Small intestine (tissue), 7 donors: ENCODE data around the gene FBXO27. TPM values are rescaled to one million over a fixed set of nuclear protein-coding genes. Genes with fewer than 3 reads are reported as not detected.
A peak's percentile ranks its signal among the peaks of the same experiment; 100 is the strongest.

Experiments
- DNase-seq, 2 donors: peaks; one replicate each; pipeline versions ENCODE4 v3.0.0 to v3.0.0-alpha.2; 2013
- FAIRE-seq: peaks from 2 replicates; lab custom pipeline; 2012; peaks lifted over from hg19 to GRCh38; lab: Jason Lieb, UNC
- H3K27ac ChIP-seq, 3 donors: one replicate each; pipeline ENCODE4 v1.5.1; 2013; ENCODE audit warnings: low read length in 2 of 3, mild to moderate bottlenecking in 2 of 3, control low read depth in 1 of 3, inconsistent platforms in 1 of 3, low read depth in 1 of 3, moderate library complexity in 1 of 3
- H3K27me3 ChIP-seq, 3 donors: one replicate each; pipeline ENCODE4 v1.6.1; 2013; ENCODE audit warnings: low read length in 3 of 3, inconsistent platforms in 1 of 3; ENCODE audit not compliant: control insufficient read depth in 3 of 3, insufficient read depth in 3 of 3
- H3K36me3 ChIP-seq, 3 donors: one replicate each; pipeline ENCODE4 v1.6.1; 2013; ENCODE audit warnings: low read length in 3 of 3, inconsistent platforms in 1 of 3, low read depth in 1 of 3, mild to moderate bottlenecking in 1 of 3, moderate library complexity in 1 of 3; ENCODE audit not compliant: control insufficient read depth in 3 of 3, insufficient read depth in 2 of 3
- H3K4me1 ChIP-seq, 3 donors: one replicate each; pipeline ENCODE4 v1.6.1; 2013; ENCODE audit warnings: low read length in 2 of 3, inconsistent platforms in 1 of 3, low read depth in 1 of 3, mild to moderate bottlenecking in 1 of 3, moderate library complexity in 1 of 3; ENCODE audit not compliant: control insufficient read depth in 3 of 3, insufficient read depth in 2 of 3
- H3K4me3 ChIP-seq, 3 donors: one replicate each; pipeline ENCODE4 v1.5.1; 2013; ENCODE audit warnings: low read length in 3 of 3, control low read depth in 1 of 3, inconsistent platforms in 1 of 3, low read depth in 1 of 3, mild to moderate bottlenecking in 1 of 3, moderate library complexity in 1 of 3
- H3K9me3 ChIP-seq, 2 donors: one replicate each; pipeline ENCODE4 v1.6.1; 2013; ENCODE audit warnings: low read depth in 1 of 2, low read length in 1 of 2; ENCODE audit not compliant: control insufficient read depth in 2 of 2, insufficient read depth in 1 of 2
- WGBS, 3 donors: extraction: QIAGEN DNeasy Blood & Tissue Kit; methylation state at CpG; one replicate each; pipeline ENCODE4 v1.1.7; 2013; 5-methylcytosine and 5-hydroxymethylcytosine counted together
- polyA plus RNA-seq, 4 donors: library from polyadenylated mRNA; stranded (reverse) in 3 of 4; unstranded in 1 of 4; fragments of 200-250 nt in 3 of 4; fragments of 120-200 nt in 1 of 4; gene quantifications; one replicate each; pipeline versions ENCODE4 v1.2.1 to v1.2.3, GENCODE V29; 2013
- donor health status: healthy with polysubstance abuse.
- donor health status: control.
- donor health status: control.
- donor health status: Bipolar disorder and iron deficiency.
- donor health status: healthy.

FBXO27 gene
- polyA plus RNA-seq, 4 donors = 1.9 to 16.6 (median 4.1) TPM

- H3K4me3 ChIP-seq = no peak overlapping the region
- H3K9me3 ChIP-seq = peaks cover 0 to 11% of the 10 kb centered on the region in 2 donors
- DNase-seq (no peak), FAIRE-seq (no peak)
- peaks cover 0 to under 1% (median 0%) of the 10 kb centered on the region in 3 donors for H3K36me3 ChIP-seq
- peak overlapping the region in 1 of 3 donors; percentile 66 for H3K27ac ChIP-seq
- H3K4me1 ChIP-seq = peaks cover 0 to 26% (median 5%) of the 10 kb centered on the region in 3 donors
- 39 to 70% (median 41%) methylated on average over 3 of the region's 3 CpGs for WGBS, 3 donors
- H3K27me3 ChIP-seq = peaks cover 0 to 3% (median 0%) of the 10 kb centered on the region in 3 donors
Measured at GRCh38 chr19:38978326-38978689, 54.0 kb downstream of the FBXO27 start.

- WGBS, 3 donors = 66 to 78% (median 72%) methylated on average over 15 of the region's 15 CpGs
- Histone ChIP-seq H3K4me1 (peaks cover 0 to 26% (median 5%) of the 10 kb centered on the region in 3 donors), H3K27ac (peak overlapping the region in 1 of 3 donors; percentile 66), H3K4me3 (no peak overlapping the region), H3K9me3 (peaks cover 0 to 11% of the 10 kb centered on the region in 2 donors), H3K27me3 (peaks cover 0 to 3% (median 0%) of the 10 kb centered on the region in 3 donors), H3K36me3 (peaks cover 0 to 5% (median 0%) of the 10 kb centered on the region in 3 donors)
- DNase-seq (peak in 1 of 2 donors; percentile 54), FAIRE-seq (no peak)
Measured at GRCh38 chr19:38977445-38978325, 54.7 kb downstream of the FBXO27 start.

- Histone ChIP-seq H3K4me1 (peaks cover 0 to 26% (median 5%) of the 10 kb centered on the region in 3 donors), H3K36me3 (peaks cover 0 to 13% (median 0%) of the 10 kb centered on the region in 3 donors), H3K27me3 (peaks cover 0 to 3% (median 0%) of the 10 kb centered on the region in 3 donors), H3K27ac (peak overlapping the region; percentile 61 to 91 (median 82)), H3K4me3 (peak overlapping the region in 2 of 3 donors; percentile 54 to 65), H3K9me3 (peaks cover 0 to 6% of the 10 kb centered on the region in 2 donors)
- DNase-seq (peak; percentile 60 to 89), FAIRE-seq (no peak)
- 2 to 23% (median 8%) methylated on average over 9 to 22 of the region's 22 CpGs for WGBS, 3 donors
Measured at GRCh38 chr19:38975861-38976271, 56.5 kb downstream of the FBXO27 start.

GRCh38 chr19:38975214-38975860 is 57.0 kb downstream of the FBXO27 start, which contains the start of gene FBXO17:
Gene FBXO17 (minus strand): TSS chr19:38975742. CDS start chr19:38950319, 25,423 bp downstream.
- FAIRE-seq (no peak), DNase-seq (peak; percentile 40 to 91)
- Histone ChIP-seq H3K4me1 (peaks cover 0 to 26% (median 5%) of the 10 kb centered on the region in 3 donors), H3K27me3 (peaks cover 0 to 3% (median 0%) of the 10 kb centered on the region in 3 donors), H3K27ac (peak within 1 kb of the TSS; percentile 61 to 99 (median 82)), H3K4me3 (peak within 1 kb of the TSS; percentile 33 to 88 (median 65)), H3K36me3 (peaks cover 0 to 17% (median 0%) of the 10 kb centered on the region in 3 donors), H3K9me3 (peaks cover 0 to under 1% of the 10 kb centered on the region in 2 donors)
- WGBS, 3 donors = 5 to 12% (median 6%) methylated on average over 35 to 63 of the region's 63 CpGs

GRCh38 chr19:38974624-38975213 is 57.6 kb downstream of the FBXO27 start:
- Histone ChIP-seq H3K4me1 (peaks cover 0 to 26% (median 5%) of the 10 kb centered on the region in 3 donors), H3K4me3 (peak overlapping the region in 2 of 3 donors; percentile 65 to 88), H3K36me3 (peaks cover 0 to 22% (median 0%) of the 10 kb centered on the region in 3 donors), H3K27ac (peak overlapping the region in 2 of 3 donors; percentile 82 to 99), H3K9me3 (no peaks in the 10 kb centered on the region), H3K27me3 (peaks cover 0 to 3% (median 0%) of the 10 kb centered on the region in 3 donors)
- WGBS, 3 donors = 42 to 63% (median 57%) methylated on average over 19 of the region's 19 CpGs
- no peak for DNase-seq
- FAIRE-seq = no peak

Other genes with a start within 250 kb of the FBXO27 start
- gene LGALS7B, start 243.3 kb downstream of the FBXO27 start, polyA plus RNA-seq = 1 to 10 TPM in 3 of 4 donors, not detected in 1; 2.0 to 5.4 (median 4.9) TPM
- gene LGALS4, start 219.6 kb downstream of the FBXO27 start, polyA plus RNA-seq = 1,000 to 10,000 TPM; 1,130 to 3,807 (median 2,480) TPM
- 100 to 1,000 TPM; 218 to 344 (median 321) TPM for gene ECH1, start 200.8 kb downstream of the FBXO27 start, polyA plus RNA-seq
- 100 to 1,000 TPM; 118 to 256 (median 177) TPM for gene HNRNPL, start 182.6 kb downstream of the FBXO27 start, polyA plus RNA-seq
- gene RINL, start 154.3 kb downstream of the FBXO27 start, polyA plus RNA-seq = 10 to 100 TPM in 2 of 4 donors, 1 to 10 TPM in 2; 1.3 to 33.2 (median 9.8) TPM
- gene SIRT2, start 132.9 kb downstream of the FBXO27 start, polyA plus RNA-seq = 10 to 100 TPM; 35.4 to 80.3 (median 70.8) TPM
- 10 to 100 TPM; 16.9 to 45.4 (median 43.8) TPM for gene NFKBIB, start 132.6 kb downstream of the FBXO27 start, polyA plus RNA-seq
- gene CCER2, start 120.4 kb downstream of the FBXO27 start, polyA plus RNA-seq = 1 to 10 TPM in 2 of 4 donors, under 1 TPM in 1, not detected in 1; 0.95 to 1.9 (median 1.1) TPM
- gene SARS2, start 101.8 kb downstream of the FBXO27 start, polyA plus RNA-seq = 10 to 100 TPM; 21.9 to 42.0 (median 27.4) TPM
- 10 to 100 TPM; 25.4 to 78.2 (median 70.1) TPM for gene MRPS12, start 101.6 kb downstream of the FBXO27 start, polyA plus RNA-seq
- gene FBXO17, start 56.8 kb downstream of the FBXO27 start, polyA plus RNA-seq = 10 to 100 TPM in 1 of 4 donors, 1 to 10 TPM in 3; 2.4 to 88.2 (median 6.2) TPM
- 1 to 10 TPM in 1 of 4 donors, under 1 TPM in 1, not detected in 2; 0.01 to 2.9 TPM for gene ACP7, start 51.8 kb upstream of the FBXO27 start, polyA plus RNA-seq
- 10 to 100 TPM; 34.6 to 73.4 (median 54.2) TPM for gene PAK4, start 93.2 kb upstream of the FBXO27 start, polyA plus RNA-seq
- gene NCCRP1, start 164.4 kb upstream of the FBXO27 start, polyA plus RNA-seq = 1 to 10 TPM in 1 of 4 donors, under 1 TPM in 2, not detected in 1; 0.13 to 1.2 (median 0.45) TPM
- 1 to 10 TPM in 1 of 4 donors, not detected in 3; 2.7 TPM for gene SYCN, start 171.7 kb upstream of the FBXO27 start, polyA plus RNA-seq
- gene IFNL3, start 212.5 kb upstream of the FBXO27 start, polyA plus RNA-seq = not detected
- gene IFNL4, start 216.3 kb upstream of the FBXO27 start, polyA plus RNA-seq = under 1 TPM in 1 of 4 donors, not detected in 3; 0.03 TPM
- gene IFNL2, start 235.8 kb upstream of the FBXO27 start, polyA plus RNA-seq = not detected